ENCODE measurements around the gene KIAA1328.
"Not testable (repeated sequence)": the region's sequence is repeated elsewhere in the genome, so short reads cannot be mapped to it uniquely, and the experiment has no call there.

Gene KIAA1328

GRCh38 chr18:37162551-37162950, 333.6 kb downstream of the KIAA1328 start:
- POLR2A ChIA-PET = no interaction called here
- CTCF ChIA-PET = no interaction called here
- no peak for DNase-seq (ENCODE audit: extremely low spot score)
- TF ChIP-seq, protein P1, sequence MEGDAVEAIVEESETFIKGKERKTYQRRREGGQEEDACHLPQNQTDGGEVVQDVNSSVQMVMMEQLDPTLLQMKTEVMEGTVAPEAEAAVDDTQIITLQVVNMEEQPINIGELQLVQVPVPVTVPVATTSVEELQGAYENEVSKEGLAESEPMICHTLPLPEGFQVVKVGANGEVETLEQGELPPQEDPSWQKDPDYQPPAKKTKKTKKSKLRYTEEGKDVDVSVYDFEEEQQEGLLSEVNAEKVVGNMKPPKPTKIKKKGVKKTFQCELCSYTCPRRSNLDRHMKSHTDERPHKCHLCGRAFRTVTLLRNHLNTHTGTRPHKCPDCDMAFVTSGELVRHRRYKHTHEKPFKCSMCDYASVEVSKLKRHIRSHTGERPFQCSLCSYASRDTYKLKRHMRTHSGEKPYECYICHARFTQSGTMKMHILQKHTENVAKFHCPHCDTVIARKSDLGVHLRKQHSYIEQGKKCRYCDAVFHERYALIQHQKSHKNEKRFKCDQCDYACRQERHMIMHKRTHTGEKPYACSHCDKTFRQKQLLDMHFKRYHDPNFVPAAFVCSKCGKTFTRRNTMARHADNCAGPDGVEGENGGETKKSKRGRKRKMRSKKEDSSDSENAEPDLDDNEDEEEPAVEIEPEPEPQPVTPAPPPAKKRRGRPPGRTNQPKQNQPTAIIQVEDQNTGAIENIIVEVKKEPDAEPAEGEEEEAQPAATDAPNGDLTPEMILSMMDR (IDR thresholded peaks at IDR 0.05; ENCODE audit: control extremely low read depth, extremely low read depth, low read depth, missing control alignments) = no peak

DNA sequence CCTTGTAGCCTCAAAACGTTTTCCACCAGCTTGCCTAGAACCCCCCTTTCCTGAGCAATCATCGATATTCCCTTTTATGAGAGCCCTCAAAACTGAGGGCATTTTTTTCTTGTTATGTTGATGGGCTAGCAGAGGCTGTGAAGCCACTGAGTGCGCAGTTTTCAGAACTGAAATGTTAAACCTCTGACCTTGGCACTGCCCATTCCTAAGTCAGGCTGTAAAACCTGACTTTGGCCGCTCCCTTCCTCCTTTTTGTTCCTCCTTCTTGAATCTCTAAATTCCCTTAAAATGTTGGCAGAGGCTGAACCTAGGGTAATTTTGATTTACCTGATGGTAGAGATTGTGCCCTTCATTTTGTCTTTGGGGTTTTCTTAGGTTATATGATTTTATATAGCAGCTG, 334.2 kb downstream of the KIAA1328 start:
- POLR2A ChIA-PET = no interaction called here
- no peak for DNase-seq (ENCODE audit: extremely low spot score)
- CTCF ChIA-PET = no interaction called here
- TF ChIP-seq, protein P1 (IDR thresholded peaks at IDR 0.05; ENCODE audit: control extremely low read depth, extremely low read depth, low read depth, missing control alignments) = no peak

GRCh38 chr18:37166491-37166890, 337.6 kb downstream of the KIAA1328 start:
- POLR2A ChIA-PET = no interaction called here
- CTCF ChIA-PET = no interaction called here
- TF ChIP-seq, protein P1 (IDR thresholded peaks at IDR 0.05; ENCODE audit: control extremely low read depth, extremely low read depth, low read depth, missing control alignments) = no peak
- DNase-seq (ENCODE audit: extremely low spot score) = no peak

GRCh38 chr18:37166966-37167365, 338.0 kb downstream of the KIAA1328 start:
- POLR2A ChIA-PET, CTCF ChIA-PET: not testable (repeated sequence)

GRCh38 chr18:37170984-37171383, 342.1 kb downstream of the KIAA1328 start:
- ChIA-PET CTCF (no interaction called here), POLR2A (no interaction called here)
- TF ChIP-seq, protein P1 (IDR thresholded peaks at IDR 0.05; ENCODE audit: control extremely low read depth, extremely low read depth, low read depth, missing control alignments) = no peak
- DNase-seq (ENCODE audit: extremely low spot score) = no peak

More at GRCh38 chr18:37166966-37167365, 338.0 kb downstream of the KIAA1328 start:
- DNase-seq (ENCODE audit: extremely low spot score) = not testable (repeated sequence)

- POLR2A ChIA-PET = no interaction called here
- DNase-seq (ENCODE audit: extremely low spot score) = no peak
- TF ChIP-seq, protein P1 (IDR thresholded peaks at IDR 0.05; ENCODE audit: control extremely low read depth, extremely low read depth, low read depth, missing control alignments) = no peak
- CTCF ChIA-PET = interaction anchor here (3.0 kb wide), 1 partner anchor 13 kb away, joined by 11 read pairs; no protein-coding TSS in a partner anchor
Observed at GRCh38 chr18:37173384-37173783, 344.5 kb downstream of the KIAA1328 start.

GRCh38 chr18:37175727-37176620, 347.0 kb downstream of the KIAA1328 start:
- no peak for DNase-seq (ENCODE audit: extremely low spot score)
- ChIA-PET CTCF (no interaction called here), POLR2A (no interaction called here)
- TF ChIP-seq, protein P1 (IDR thresholded peaks at IDR 0.05; ENCODE audit: control extremely low read depth, extremely low read depth, low read depth, missing control alignments) = no peak

All from GM10248 (cell line).